K562 (cell line): ENCODE results near the gene KDM4C. TPM values are rescaled to one million over a fixed set of nuclear protein-coding genes. Genes with fewer than 3 reads are reported as not detected.

ENCODE experiments used
- ATAC-seq: fragments of 200-7000 bp; cut with Tn5 transposase; 3 replicates; pipeline ENCODE4 v1.9.1; 2020; ENCODE audit warnings: moderate library complexity
- BruUV-seq: library from RNA; stranded (reverse); fragments of 400-500 nt; replicated peaks from 2 replicates; lab custom pipeline; 2021; lab: Mats Ljungman, UMichigan
- CTCF ChIA-PET: fragments of 300-600 bp; formaldehyde crosslinking; extraction: SDS; loops from one replicate; lab custom pipeline; 2021; ENCODE audit warnings: low intra/inter-chr PET ratio; lab: Yijun Ruan, JAX
- POLR2A ChIA-PET: fragments of 300-600, 350-650 bp; sonication (Branson Sonifier 250); formaldehyde crosslinking; extraction: SDS; loops from one replicate; lab custom pipeline; 2021; ENCODE audit warnings: antibody characterized with exemption, inconsistent platforms; lab: Yijun Ruan, JAX
- DNase-seq, 4 experiments: peaks; one replicate each; pipeline versions ENCODE4 v3.0.0 to v3.0.0-alpha.2; 2011 to 2018; ENCODE audit warnings: low spot score in 3 of 4, mixed read lengths in 3 of 4; ENCODE audit errors: extremely low read depth in 1 of 4
- FAIRE-seq: peaks from 2 replicates; lab custom pipeline; 2011; peaks lifted over from hg19 to GRCh38; lab: Jason Lieb, UNC
- H2AFZ ChIP-seq: 2 replicates; pipeline ENCODE4 v1.6.0; 2011; ENCODE audit warnings: low read depth, low read length, control low read depth, inconsistent platforms
- H3K27ac ChIP-seq: fragments of 200-600 bp; 3 replicates; pipeline ENCODE4 v1.8.0; 2011; ENCODE audit warnings: low read depth, mild to moderate bottlenecking, control low read depth, inconsistent platforms, low read length, moderate library complexity, mixed read lengths; ENCODE audit errors: extremely low read depth
- H3K27me3 ChIP-seq, 2 experiments: fragments of 300-600 bp in 1 of 2; 2 replicates in 1 of 2; 3 replicates in 1 of 2; pipeline versions ENCODE4 v1.6.0 to v1.8.0; 2011; ENCODE audit warnings: inconsistent platforms in 2 of 2, low read length in 2 of 2, mild to moderate bottlenecking in 1 of 2, mixed read lengths in 1 of 2, moderate library complexity in 1 of 2; ENCODE audit not compliant: control insufficient read depth in 2 of 2, insufficient read depth in 2 of 2
- H3K36me3 ChIP-seq: fragments of 300-600 bp; 3 replicates; pipeline ENCODE4 v1.8.0; 2011; ENCODE audit warnings: mild to moderate bottlenecking, low read length, inconsistent platforms; ENCODE audit not compliant: control insufficient read depth, insufficient read depth
- H3K4me1 ChIP-seq, 2 experiments: fragments of 200-600 bp in 1 of 2; replicated peaks in 1 of 2; 2 replicates in 1 of 2; 3 replicates in 1 of 2; pipeline versions ENCODE4 v1.5.1 to v1.8.0; 2011; ENCODE audit warnings: inconsistent platforms in 2 of 2, low read length in 2 of 2, mild to moderate bottlenecking in 1 of 2, mixed read lengths in 1 of 2, moderate library complexity in 1 of 2; ENCODE audit not compliant: control insufficient read depth in 2 of 2, insufficient read depth in 2 of 2
- H3K4me2 ChIP-seq: 2 replicates; pipeline ENCODE4 v1.6.1; 2011; ENCODE audit warnings: low read length, control low read depth, inconsistent platforms, mixed read lengths; ENCODE audit not compliant: insufficient read depth
- H3K4me3 ChIP-seq: fragments of 200-600 bp; sonication (generic), shearing (Covaris generic); 2 replicates; pipeline ENCODE4 v1.5.1; 2016; ENCODE audit warnings: control low read depth, inconsistent platforms
- H3K79me2 ChIP-seq: fragments of 200-600 bp; 3 replicates; pipeline ENCODE4 v1.8.0; 2011; ENCODE audit warnings: low read length, inconsistent platforms; ENCODE audit not compliant: control insufficient read depth, insufficient read depth
- H3K9ac ChIP-seq, 2 experiments: 2 replicates each; pipeline versions ENCODE4 v1.6.0 to v1.6.1; 2011; ENCODE audit warnings: low read depth in 2 of 2, low read length in 2 of 2, control low read depth in 1 of 2, inconsistent platforms in 1 of 2, mild to moderate bottlenecking in 1 of 2, mixed read lengths in 1 of 2; ENCODE audit not compliant: insufficient read depth in 1 of 2
- H3K9me1 ChIP-seq: one replicate; pipeline ENCODE4 v1.6.0; 2011; ENCODE audit warnings: inconsistent platforms, mild to moderate bottlenecking, low read length, moderate library complexity; ENCODE audit not compliant: control insufficient read depth, insufficient read depth
- H3K9me3 ChIP-seq: replicated peaks from 2 replicates; pipeline ENCODE4 v1.5.1; 2011; ENCODE audit warnings: low read depth, low read length, inconsistent platforms; ENCODE audit not compliant: control insufficient read depth, insufficient read depth
- H4K20me1 ChIP-seq: replicated peaks from 2 replicates; pipeline ENCODE4 v1.6.1; 2011; ENCODE audit warnings: low read length, inconsistent platforms, mixed read lengths; ENCODE audit not compliant: control insufficient read depth, insufficient read depth
- ARNT ChIP-seq, 2 experiments: fragments of 450-650 bp; IDR thresholded peaks; 2 replicates each; pipeline ENCODE4 v1.6.1; 2016; ENCODE audit warnings: mild to moderate bottlenecking in 1 of 2
- ATF4 ChIP-seq: fragments of 450-650 bp; formaldehyde crosslinking; IDR thresholded peaks from 2 replicates; pipeline ENCODE4 v1.4.0; 2022; ENCODE audit warnings: mild to moderate bottlenecking, moderate library complexity
- DMBX1 ChIP-seq: fragments of 250-450 bp; sonication (Bioruptor Pico); IDR thresholded peaks from 2 replicates; pipeline ENCODE4 v1.8.0; 2022; ENCODE audit warnings: inconsistent platforms, mild to moderate bottlenecking, moderate library complexity, borderline replicate concordance
- FOXM1 ChIP-seq, 2 experiments: fragments of 450-650 bp in 1 of 2; sonication (generic) in 1 of 2; formaldehyde crosslinking in 1 of 2; IDR thresholded peaks; 2 replicates each; pipeline versions ENCODE4 v1.6.1 to v1.9.0; 2017 to 2022; ENCODE audit warnings: low read depth in 2 of 2, mild to moderate bottlenecking in 2 of 2, missing genetic modification reagents in 1 of 2, moderate library complexity in 1 of 2
- GATAD2B ChIP-seq: fragments of 450-650 bp; IDR thresholded peaks from 2 replicates; pipeline ENCODE4 v1.6.1; 2017; ENCODE audit warnings: mild to moderate bottlenecking, borderline replicate concordance
- HSF4 ChIP-seq: fragments of 250-450 bp; sonication (Bioruptor Pico); IDR thresholded peaks from 2 replicates; pipeline ENCODE4 v2.1.2; 2022; ENCODE audit warnings: mild to moderate bottlenecking, moderate library complexity, borderline replicate concordance
- KDM4B ChIP-seq, 2 experiments: fragments of 450-650 bp in 1 of 2; sonication (generic) in 1 of 2; IDR thresholded peaks; 2 replicates each; pipeline ENCODE4 v1.6.1; 2016 to 2017; ENCODE audit warnings: borderline replicate concordance in 2 of 2, antibody characterized with exemption in 1 of 2, low read depth in 1 of 2, mild to moderate bottlenecking in 1 of 2
- KLF13 ChIP-seq: fragments of 450-650 bp; IDR thresholded peaks from 2 replicates; pipeline ENCODE4 v1.6.1; 2016; ENCODE audit warnings: missing genetic modification characterization, low read depth, mild to moderate bottlenecking, missing compliant biosample characterization, moderate library complexity, borderline replicate concordance
- NFIC ChIP-seq: fragments of 450-650 bp; IDR thresholded peaks from 2 replicates; pipeline ENCODE4 v1.6.1; 2017; ENCODE audit warnings: mild to moderate bottlenecking, inconsistent platforms
- NKRF ChIP-seq: fragments of 450-650 bp; IDR thresholded peaks from 2 replicates; pipeline ENCODE4 v1.6.1; 2016; ENCODE audit warnings: borderline replicate concordance
- SIX5 ChIP-seq, 2 experiments: IDR thresholded peaks; 2 replicates each; pipeline ENCODE4 v1.6.1; 2011; ENCODE audit warnings: low read length in 2 of 2, borderline replicate concordance in 1 of 2, low read depth in 1 of 2, mild to moderate bottlenecking in 1 of 2, moderate library complexity in 1 of 2; ENCODE audit not compliant: insufficient read depth in 1 of 2
- ZNF140 ChIP-seq: fragments of 250-450 bp; sonication (Bioruptor Pico); IDR thresholded peaks from 2 replicates; pipeline ENCODE4 v1.8.0; 2021; ENCODE audit warnings: moderate library complexity, mild to moderate bottlenecking, inconsistent platforms
- WGBS: fragments of 100-300 bp; shearing (Covaris generic); methylation state at CpG from one replicate; pipeline ENCODE4 v1.1.6; 2016; ENCODE audit warnings: low coverage, mixed read lengths; ENCODE audit not compliant: insufficient coverage; ENCODE audit errors: missing lambda C conversion rate; 5-methylcytosine and 5-hydroxymethylcytosine counted together
- in situ Hi-C: fragments of 300-500 bp; cut with MboI; formaldehyde crosslinking; loops from 4 replicates; pipeline ENCODE4 v1.15.0; 2018; ENCODE audit warnings: inconsistent platforms, mixed read lengths
- intact Hi-C: fragments of 100-400 bp; cut with micrococcal nuclease; formaldehyde crosslinking; loops from 2 replicates; pipeline ENCODE4 v1.14.2; 2022
- polyA plus RNA-seq, 8 experiments: library from polyadenylated mRNA; depleted of rRNA in 4 of 8; stranded (reverse) in 5 of 8; unstranded in 3 of 8; fragments of >200 nt; fragmentation: Nextera tagmentation in 2 of 8; fragmentation: Illumina TruSeq in 1 of 8; extraction: Ambion mirVana in 2 of 8; extraction: Trizol in 1 of 8; gene quantifications; 2 replicates each; pipeline versions ENCODE4 v1.2.1 to v1.2.3, GENCODE V29; 2011 to 2014; ENCODE audit warnings: inconsistent platforms in 1 of 8, missing spikeins in 1 of 8
- total RNA-seq, 7 experiments: library from RNA; depleted of rRNA in 6 of 7; stranded (reverse); fragments of >200 nt in 6 of 7; fragmentation: Illumina TruSeq in 2 of 7; extraction: Trizol in 2 of 7; gene quantifications; 2 replicates each; pipeline versions ENCODE4 v1.2.1 to v1.2.3, GENCODE V29; 2011 to 2021; ENCODE audit warnings: low replicate concordance in 1 of 7

KDM4C gene
- total and polyA plus RNA-seq, 9 of the 15 experiments (the other 6 are each of a cell fraction or from before 2014, with no cell fraction given) = 5.4 to 17.0 (median 12.6) TPM

- WGBS = 75% methylated on average over 7 of the region's 7 CpGs
- Histone ChIP-seq H4K20me1 (no peaks in the 10 kb centered on the region), H3K27me3 (no peaks in the 10 kb centered on the region), H3K36me3 (peaks cover 3% of the 10 kb centered on the region), H3K9me3 (no peaks in the 10 kb centered on the region), H3K4me2 (no peak overlapping the region), H3K9ac (no peak overlapping the region), H3K27ac (no peak overlapping the region), H3K4me3 (no peak overlapping the region), H3K4me1 (peaks cover 0 to 31% of the 10 kb centered on the region in 2 experiments; a peak in 3 of 5 replicates), H3K79me2 (no peaks in the 10 kb centered on the region; the same call in 2 of the 3 replicates), H2AFZ (no peak overlapping the region), H3K9me1 (no peaks in the 10 kb centered on the region)
- CTCF ChIA-PET = no interaction called here
- DNase-seq (no peak), ATAC-seq (no peak), FAIRE-seq (no peak)
- intact Hi-C loops = no loop called here
- BruUV-seq = no TSS peak
- TF ChIP-seq FOXM1 (IDR thresholded peaks at IDR 0.05; ENCODE audit: low read depth) (no peak), FOXM1 (CRISPR knock-in tag; IDR thresholded peaks at IDR 0.05; ENCODE audit: low read depth) (no peak), HSF4 (CRISPR knock-in tag) (no peak), SIX5 (IDR thresholded peaks at IDR 0.05; ENCODE audit: borderline replicate concordance in 1 of 2, insufficient read depth in 1 of 2, low read depth in 1 of 2, low read length in 2 of 2) (no peak), ATF4 (CRISPR knock-in tag) (no peak), ARNT (IDR thresholded peaks at IDR 0.05) (no peak), NKRF (no peak), KDM4B (IDR thresholded peaks at IDR 0.05; ENCODE audit: borderline replicate concordance in 2 of 2, low read depth in 1 of 2) (no peak), DMBX1 (CRISPR knock-in tag) (no peak), KLF13 (no peak), ZNF140 (CRISPR knock-in tag) (no peak), NFIC (no peak), GATAD2B (no peak)
- POLR2A ChIA-PET = no interaction called here
- in situ Hi-C loops = no loop called here
Observed at GRCh38 chr9:6897898-6898302, 140.1 kb downstream of the KDM4C start.
